HG02884 (cell line): ENCODE data around the gene PLA2R1.

ENCODE experiments used
- ATAC-seq: cut with Tn5 transposase; IDR thresholded peaks from one replicate; pipeline ENCODE4 v1.9.1; 2021; ENCODE audit warnings: mild to moderate bottlenecking, moderate library complexity; ENCODE audit not compliant: unreplicated experiment

PLA2R1 gene

DNA sequence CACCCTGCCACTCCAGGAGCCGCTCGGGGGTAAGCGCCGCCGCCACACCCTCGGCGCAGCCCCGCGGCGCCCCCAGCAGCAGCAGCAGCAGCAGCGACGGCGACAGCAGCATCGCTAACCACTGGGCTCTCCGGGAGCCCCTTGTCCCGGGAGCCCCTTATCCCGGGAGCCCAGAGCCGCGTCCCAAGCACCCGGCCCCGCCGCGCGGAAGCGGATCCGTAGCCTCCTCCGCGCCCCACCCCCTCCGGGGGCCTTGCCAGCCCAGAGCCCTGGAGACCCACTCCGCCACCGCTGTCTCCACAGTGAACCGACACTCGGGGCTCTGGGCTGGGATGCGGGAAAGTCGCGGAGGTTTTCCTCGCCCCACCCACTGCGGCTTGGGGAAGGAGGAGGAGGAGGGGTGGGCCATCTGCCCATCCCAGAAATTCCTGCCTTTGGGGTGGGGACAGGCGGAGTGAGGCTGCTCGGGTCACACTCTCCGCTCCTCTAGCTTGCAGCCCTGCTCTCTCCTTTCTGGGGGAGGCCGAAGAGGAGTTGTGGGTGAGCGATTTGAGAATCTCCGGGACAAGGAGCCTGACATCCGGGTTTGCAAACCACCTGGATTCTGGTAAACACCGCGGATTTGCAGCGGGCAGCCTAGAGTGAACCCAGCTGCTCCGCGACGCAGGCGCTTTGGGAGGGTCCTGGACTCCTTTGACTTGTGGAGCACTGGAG is at the start of gene PLA2R1:
TSS of gene PLA2R1 (minus strand) at position 324 of the 714 bp plus-strand sequence. CDS start at position 112, 212 bp downstream.
- ATAC-seq, result no peak

DNA sequence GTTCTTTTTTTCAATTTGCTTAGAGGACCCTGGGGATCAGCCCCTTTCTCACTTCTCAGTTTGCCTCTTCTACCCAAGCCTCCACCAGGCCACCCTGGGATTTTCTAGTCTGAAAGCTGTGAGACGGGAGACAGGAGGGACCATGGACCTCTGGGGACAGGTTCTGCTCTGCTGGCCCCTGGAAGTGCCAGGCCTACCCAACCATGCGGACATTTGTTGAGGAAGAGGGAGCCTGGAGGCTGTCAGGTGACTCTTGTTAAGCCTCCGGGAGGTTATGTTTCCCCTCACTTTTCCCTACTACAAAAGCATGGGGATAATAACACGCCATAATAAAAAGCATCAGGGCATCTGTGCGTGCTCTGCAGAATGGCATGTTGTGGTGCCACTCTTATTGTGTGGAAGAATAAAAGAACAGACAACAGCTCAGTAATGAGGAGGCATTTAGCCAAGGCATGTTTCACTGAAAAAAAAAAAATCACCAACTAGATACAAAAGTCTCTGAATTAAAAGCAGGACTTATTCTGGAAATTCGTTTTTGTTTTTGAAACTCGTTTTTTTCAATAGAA is 48.3 kb upstream of the PLA2R1 start:
- no peak for ATAC-seq

GRCh38 chr2:160109939-160110673 is 47.7 kb upstream of the PLA2R1 start:
- peak; percentile 76 for ATAC-seq

DNA sequence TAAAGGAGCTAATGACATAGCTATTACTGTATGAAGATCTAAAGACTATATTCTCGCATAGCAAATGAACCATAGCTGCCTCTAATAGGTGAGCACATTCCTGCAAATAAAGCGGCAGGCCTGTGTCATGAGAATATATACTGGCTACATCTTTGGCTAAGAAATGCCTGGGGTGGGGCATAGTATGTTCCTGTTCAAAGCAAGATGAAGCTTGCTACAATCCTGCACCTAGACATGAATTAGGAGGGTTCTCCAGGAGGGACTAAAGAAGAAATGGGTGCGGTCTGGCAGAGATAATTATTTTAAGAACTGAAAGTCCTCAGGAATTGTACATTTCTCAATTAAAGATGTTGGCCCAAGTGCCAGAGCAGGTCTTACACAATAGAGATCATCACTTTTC is 46.8 kb upstream of the PLA2R1 start:
- no peak for ATAC-seq

GRCh38 chr2:160108646-160109045 is 46.2 kb upstream of the PLA2R1 start:
- no peak for ATAC-seq

GRCh38 chr2:160105366-160105765 is 43.0 kb upstream of the PLA2R1 start:
- no peak for ATAC-seq

- no peak for ATAC-seq
These were observed 41.7 kb upstream of the PLA2R1 start for GRCh38 chr2:160104115-160104514.

- no peak for ATAC-seq
These were observed 34.9 kb upstream of the PLA2R1 start for GRCh38 chr2:160097326-160097725.

DNA sequence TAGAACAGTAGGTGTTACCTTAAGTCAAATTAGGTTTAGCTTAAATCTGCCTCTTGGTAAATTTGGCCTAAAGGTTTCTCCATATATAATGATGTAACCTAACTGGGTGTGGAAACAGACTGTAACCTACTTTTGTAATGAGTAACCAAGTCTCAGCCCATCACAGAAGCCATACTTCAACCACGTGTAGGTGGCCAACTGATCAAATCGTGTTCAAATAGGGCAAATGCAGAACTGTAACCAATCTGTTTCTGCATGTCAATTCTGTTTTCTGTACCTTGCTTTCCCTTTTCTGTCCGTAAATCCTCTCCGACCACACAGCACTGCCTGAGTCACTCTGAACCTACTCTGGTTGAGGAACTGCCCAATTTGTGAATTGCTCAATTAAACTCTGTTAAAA is 34.0 kb upstream of the PLA2R1 start:
- peak; percentile 84 for ATAC-seq

GRCh38 chr2:160092445-160092844 is 30.0 kb upstream of the PLA2R1 start:
- ATAC-seq, result no peak

GRCh38 chr2:160091381-160091780 is 29.0 kb upstream of the PLA2R1 start:
- no peak for ATAC-seq

GRCh38 chr2:160087854-160088745 is 25.7 kb upstream of the PLA2R1 start:
- ATAC-seq, result no peak

DNA sequence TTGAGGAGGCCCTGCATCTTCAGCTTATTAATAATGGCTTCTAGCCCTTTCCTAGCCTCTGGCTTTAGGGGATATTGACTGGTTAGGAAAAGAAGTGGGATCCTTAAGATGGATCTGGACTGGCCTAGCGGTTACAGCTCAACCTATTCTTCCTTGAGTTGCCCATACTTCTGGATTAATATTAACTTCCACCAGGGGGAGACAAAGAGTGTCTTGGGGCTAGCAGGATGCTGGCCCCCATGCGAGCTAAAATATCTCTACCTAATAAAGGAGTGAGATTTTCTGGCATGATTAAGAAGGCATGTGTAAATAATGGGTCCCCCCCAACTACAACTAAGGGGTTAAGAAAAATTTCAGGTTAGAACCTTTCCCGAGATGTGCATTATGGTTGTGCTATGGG is 23.2 kb upstream of the PLA2R1 start:
- no peak for ATAC-seq

- ATAC-seq, result no peak
These were observed 15.7 kb upstream of the PLA2R1 start for GRCh38 chr2:160077912-160078810.

GRCh38 chr2:160076914-160077313 is 14.5 kb upstream of the PLA2R1 start:
- ATAC-seq, result no peak

GRCh38 chr2:160076241-160076640 is 13.8 kb upstream of the PLA2R1 start:
- ATAC-seq, result no peak

DNA sequence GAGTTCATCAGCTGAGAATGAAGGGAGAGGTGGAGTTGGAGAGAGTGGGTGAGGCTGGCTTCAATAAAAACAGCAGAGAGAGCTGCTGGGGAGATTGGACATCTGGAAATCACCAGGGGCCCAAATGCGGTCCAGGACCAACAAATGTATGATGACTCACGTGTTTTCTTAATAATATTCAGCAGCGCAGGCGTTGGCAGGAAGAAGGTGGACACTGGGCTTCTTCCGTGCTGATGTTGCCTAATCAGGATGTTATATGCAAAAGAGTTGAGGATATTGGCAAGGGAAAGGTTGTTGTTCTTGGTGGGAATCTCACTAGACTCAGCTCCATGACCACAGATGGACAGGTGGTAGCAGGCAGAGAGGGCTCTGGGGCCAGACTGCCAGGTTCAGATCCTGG is 12.8 kb upstream of the PLA2R1 start:
- ATAC-seq, result no peak

- no peak for ATAC-seq
These were observed 11.0 kb upstream of the PLA2R1 start for GRCh38 chr2:160073284-160073888.

GRCh38 chr2:160068906-160069305 is 6.5 kb upstream of the PLA2R1 start:
- no peak for ATAC-seq

- ATAC-seq, result no peak
These were observed 2.5 kb upstream of the PLA2R1 start for GRCh38 chr2:160064916-160065315.
